K562 (cell line): ENCODE measurements around the gene RDH13. TPM values are rescaled to one million over a fixed set of nuclear protein-coding genes. Genes with fewer than 3 reads are reported as not detected.

ENCODE experiments used
- ATAC-seq: fragments of 200-7000 bp; cut with Tn5 transposase; 3 replicates; pipeline ENCODE4 v1.9.1; 2020; ENCODE audit warnings: moderate library complexity
- BruUV-seq: library from RNA; stranded (reverse); fragments of 400-500 nt; replicated peaks from 2 replicates; lab custom pipeline; 2021; lab: Mats Ljungman, UMichigan
- CTCF ChIA-PET: fragments of 300-600 bp; formaldehyde crosslinking; extraction: SDS; loops from one replicate; lab custom pipeline; 2021; ENCODE audit warnings: low intra/inter-chr PET ratio; lab: Yijun Ruan, JAX
- POLR2A ChIA-PET: fragments of 300-600, 350-650 bp; sonication (Branson Sonifier 250); formaldehyde crosslinking; extraction: SDS; loops from one replicate; lab custom pipeline; 2021; ENCODE audit warnings: antibody characterized with exemption, inconsistent platforms; lab: Yijun Ruan, JAX
- DNase-seq, 4 experiments: peaks; one replicate each; pipeline versions ENCODE4 v3.0.0 to v3.0.0-alpha.2; 2011 to 2018; ENCODE audit warnings: low spot score in 3 of 4, mixed read lengths in 3 of 4; ENCODE audit errors: extremely low read depth in 1 of 4
- FAIRE-seq: peaks from 2 replicates; lab custom pipeline; 2011; peaks lifted over from hg19 to GRCh38; lab: Jason Lieb, UNC
- H2AFZ ChIP-seq: 2 replicates; pipeline ENCODE4 v1.6.0; 2011; ENCODE audit warnings: low read depth, low read length, control low read depth, inconsistent platforms
- H3K27ac ChIP-seq: fragments of 200-600 bp; 3 replicates; pipeline ENCODE4 v1.8.0; 2011; ENCODE audit warnings: low read depth, mild to moderate bottlenecking, control low read depth, inconsistent platforms, low read length, moderate library complexity, mixed read lengths; ENCODE audit errors: extremely low read depth
- H3K27me3 ChIP-seq, 2 experiments: fragments of 300-600 bp in 1 of 2; 2 replicates in 1 of 2; 3 replicates in 1 of 2; pipeline versions ENCODE4 v1.6.0 to v1.8.0; 2011; ENCODE audit warnings: inconsistent platforms in 2 of 2, low read length in 2 of 2, mild to moderate bottlenecking in 1 of 2, mixed read lengths in 1 of 2, moderate library complexity in 1 of 2; ENCODE audit not compliant: control insufficient read depth in 2 of 2, insufficient read depth in 2 of 2
- H3K36me3 ChIP-seq: fragments of 300-600 bp; 3 replicates; pipeline ENCODE4 v1.8.0; 2011; ENCODE audit warnings: mild to moderate bottlenecking, low read length, inconsistent platforms; ENCODE audit not compliant: control insufficient read depth, insufficient read depth
- H3K4me1 ChIP-seq, 2 experiments: fragments of 200-600 bp in 1 of 2; replicated peaks in 1 of 2; 2 replicates in 1 of 2; 3 replicates in 1 of 2; pipeline versions ENCODE4 v1.5.1 to v1.8.0; 2011; ENCODE audit warnings: inconsistent platforms in 2 of 2, low read length in 2 of 2, mild to moderate bottlenecking in 1 of 2, mixed read lengths in 1 of 2, moderate library complexity in 1 of 2; ENCODE audit not compliant: control insufficient read depth in 2 of 2, insufficient read depth in 2 of 2
- H3K4me2 ChIP-seq: 2 replicates; pipeline ENCODE4 v1.6.1; 2011; ENCODE audit warnings: low read length, control low read depth, inconsistent platforms, mixed read lengths; ENCODE audit not compliant: insufficient read depth
- H3K4me3 ChIP-seq: fragments of 200-600 bp; sonication (generic), shearing (Covaris generic); 2 replicates; pipeline ENCODE4 v1.5.1; 2016; ENCODE audit warnings: control low read depth, inconsistent platforms
- H3K79me2 ChIP-seq: fragments of 200-600 bp; 3 replicates; pipeline ENCODE4 v1.8.0; 2011; ENCODE audit warnings: low read length, inconsistent platforms; ENCODE audit not compliant: control insufficient read depth, insufficient read depth
- H3K9ac ChIP-seq, 2 experiments: 2 replicates each; pipeline versions ENCODE4 v1.6.0 to v1.6.1; 2011; ENCODE audit warnings: low read depth in 2 of 2, low read length in 2 of 2, control low read depth in 1 of 2, inconsistent platforms in 1 of 2, mild to moderate bottlenecking in 1 of 2, mixed read lengths in 1 of 2; ENCODE audit not compliant: insufficient read depth in 1 of 2
- H3K9me1 ChIP-seq: one replicate; pipeline ENCODE4 v1.6.0; 2011; ENCODE audit warnings: inconsistent platforms, mild to moderate bottlenecking, low read length, moderate library complexity; ENCODE audit not compliant: control insufficient read depth, insufficient read depth
- H3K9me3 ChIP-seq: replicated peaks from 2 replicates; pipeline ENCODE4 v1.5.1; 2011; ENCODE audit warnings: low read depth, low read length, inconsistent platforms; ENCODE audit not compliant: control insufficient read depth, insufficient read depth
- H4K20me1 ChIP-seq: replicated peaks from 2 replicates; pipeline ENCODE4 v1.6.1; 2011; ENCODE audit warnings: low read length, inconsistent platforms, mixed read lengths; ENCODE audit not compliant: control insufficient read depth, insufficient read depth
- CBX2 ChIP-seq: fragments of 200-600 bp; sonication (generic); IDR thresholded peaks from one replicate; pipeline ENCODE4 v1.6.1; 2012; ENCODE audit warnings: mild to moderate bottlenecking, low read length, inconsistent platforms; ENCODE audit not compliant: insufficient read depth, poor library complexity, severe bottlenecking
- NCOA2 ChIP-seq, 2 experiments: fragments of 450-650 bp; IDR thresholded peaks; 2 replicates each; pipeline ENCODE4 v1.6.1; 2018; ENCODE audit warnings: mild to moderate bottlenecking in 2 of 2, moderate library complexity in 1 of 2; ENCODE audit not compliant: partially characterized antibody in 2 of 2
- POLR2G ChIP-seq: fragments of 200-400 bp; formaldehyde crosslinking; IDR thresholded peaks from 2 replicates; pipeline ENCODE4 v1.6.1; 2017; ENCODE audit warnings: low read depth, mild to moderate bottlenecking, antibody characterized with exemption, low read length, moderate library complexity
- RNF219 ChIP-seq: fragments of 250-450 bp; sonication (Bioruptor Pico); IDR thresholded peaks from 2 replicates; pipeline ENCODE4 v1.5.0; 2022; ENCODE audit warnings: mild to moderate bottlenecking
- SMARCC2 ChIP-seq: fragments of 450-650 bp; IDR thresholded peaks from 2 replicates; pipeline ENCODE4 v1.6.1; 2017; ENCODE audit warnings: antibody characterized with exemption, moderate library complexity, mild to moderate bottlenecking, low read depth
- SUPT5H ChIP-seq: fragments of 450-650 bp; IDR thresholded peaks from 2 replicates; pipeline ENCODE4 v1.6.1; 2016
- ZC3H4 ChIP-seq: sonication (generic); formaldehyde crosslinking; IDR thresholded peaks from 2 replicates; pipeline ENCODE4 v1.9.0; 2021; ENCODE audit warnings: missing genetic modification reagents, borderline replicate concordance
- WGBS: fragments of 100-300 bp; shearing (Covaris generic); methylation state at CpG from one replicate; pipeline ENCODE4 v1.1.6; 2016; ENCODE audit warnings: low coverage, mixed read lengths; ENCODE audit not compliant: insufficient coverage; ENCODE audit errors: missing lambda C conversion rate; 5-methylcytosine and 5-hydroxymethylcytosine counted together
- in situ Hi-C: fragments of 300-500 bp; cut with MboI; formaldehyde crosslinking; loops from 4 replicates; pipeline ENCODE4 v1.15.0; 2018; ENCODE audit warnings: inconsistent platforms, mixed read lengths
- intact Hi-C: fragments of 100-400 bp; cut with micrococcal nuclease; formaldehyde crosslinking; loops from 2 replicates; pipeline ENCODE4 v1.14.2; 2022
- polyA plus RNA-seq, 8 experiments: library from polyadenylated mRNA; depleted of rRNA in 4 of 8; stranded (reverse) in 5 of 8; unstranded in 3 of 8; fragments of >200 nt; fragmentation: Nextera tagmentation in 2 of 8; fragmentation: Illumina TruSeq in 1 of 8; extraction: Ambion mirVana in 2 of 8; extraction: Trizol in 1 of 8; gene quantifications; 2 replicates each; pipeline versions ENCODE4 v1.2.1 to v1.2.3, GENCODE V29; 2011 to 2014; ENCODE audit warnings: inconsistent platforms in 1 of 8, missing spikeins in 1 of 8
- total RNA-seq, 7 experiments: library from RNA; depleted of rRNA in 6 of 7; stranded (reverse); fragments of >200 nt in 6 of 7; fragmentation: Illumina TruSeq in 2 of 7; extraction: Trizol in 2 of 7; gene quantifications; 2 replicates each; pipeline versions ENCODE4 v1.2.1 to v1.2.3, GENCODE V29; 2011 to 2021; ENCODE audit warnings: low replicate concordance in 1 of 7
- TF ChIP-seq, protein P1 (sequence below): fragments of 250-450 bp; sonication (Bioruptor Pico); IDR thresholded peaks from 2 replicates; pipeline ENCODE4 v1.4.0; 2020; ENCODE audit warnings: mild to moderate bottlenecking
- TF ChIP-seq, protein P2 (sequence below): sonication (generic); formaldehyde crosslinking; IDR thresholded peaks from 2 replicates; pipeline ENCODE4 v1.8.1; 2023; ENCODE audit warnings: mild to moderate bottlenecking, missing genetic modification reagents

Gene RDH13
- total and polyA plus RNA-seq, 9 of the 15 experiments (the other 6 are each of a cell fraction or from before 2014, with no cell fraction given): 7.5 to 70.3 (median 39.5) TPM

- FAIRE-seq (no peak), DNase-seq (no peak), ATAC-seq (no peak)
- 87% methylated on average over 27 of the region's 35 CpGs for WGBS
- ChIA-PET POLR2A (interaction anchor here (0.6 to 1.9 kb wide), 5 partner anchors 20 to 876 kb away, joined by 3 to 5 read pairs (median 3); partner anchors contain the start of gene PPP1R12C), CTCF (no interaction called here)
- Histone ChIP-seq H3K9me3 (no peaks in the 10 kb centered on the region), H3K36me3 (peaks cover 30% of the 10 kb centered on the region; the same call in 1 of the 3 replicates), H3K4me2 (no peak overlapping the region), H3K9ac (0 out of 4 replicates have a peak overlapping the region, but pooled peaks of 1 of the 2 experiments have one; percentile 6), H3K9me1 (no peaks in the 10 kb centered on the region), H3K27ac (no peak overlapping the region), H3K4me1 (peaks cover 0 to 56% of the 10 kb centered on the region in 2 experiments; a peak in 3 of 5 replicates), H3K4me3 (no peak overlapping the region), H3K79me2 (no peaks in the 10 kb centered on the region), H4K20me1 (peaks cover 4% of the 10 kb centered on the region; the same call in 1 of the 2 replicates), H2AFZ (no peak overlapping the region), H3K27me3 (no peaks in the 10 kb centered on the region)
- BruUV-seq: no TSS peak
- in situ Hi-C loops (no loop called here), intact Hi-C loops (loop anchor here (10.0 kb wide), 1 partner anchor 329 kb away; no protein-coding TSS in a partner anchor)
- no peak for TF ChIP-seq RNF219
- no peak for TF ChIP-seq ZC3H4 (CRISPR knock-in tag)
- TF ChIP-seq SUPT5H: 0 out of 2 replicates have a peak, but pooled peaks have one; percentile 11
- TF ChIP-seq, protein P1, sequence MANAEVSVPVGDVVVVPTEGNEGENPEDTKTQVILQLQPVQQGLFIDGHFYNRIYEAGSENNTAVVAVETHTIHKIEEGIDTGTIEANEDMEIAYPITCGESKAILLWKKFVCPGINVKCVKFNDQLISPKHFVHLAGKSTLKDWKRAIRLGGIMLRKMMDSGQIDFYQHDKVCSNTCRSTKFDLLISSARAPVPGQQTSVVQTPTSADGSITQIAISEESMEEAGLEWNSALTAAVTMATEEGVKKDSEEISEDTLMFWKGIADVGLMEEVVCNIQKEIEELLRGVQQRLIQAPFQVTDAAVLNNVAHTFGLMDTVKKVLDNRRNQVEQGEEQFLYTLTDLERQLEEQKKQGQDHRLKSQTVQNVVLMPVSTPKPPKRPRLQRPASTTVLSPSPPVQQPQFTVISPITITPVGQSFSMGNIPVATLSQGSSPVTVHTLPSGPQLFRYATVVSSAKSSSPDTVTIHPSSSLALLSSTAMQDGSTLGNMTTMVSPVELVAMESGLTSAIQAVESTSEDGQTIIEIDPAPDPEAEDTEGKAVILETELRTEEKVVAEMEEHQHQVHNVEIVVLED (CRISPR knock-in tag): no peak
- TF ChIP-seq, protein P2, sequence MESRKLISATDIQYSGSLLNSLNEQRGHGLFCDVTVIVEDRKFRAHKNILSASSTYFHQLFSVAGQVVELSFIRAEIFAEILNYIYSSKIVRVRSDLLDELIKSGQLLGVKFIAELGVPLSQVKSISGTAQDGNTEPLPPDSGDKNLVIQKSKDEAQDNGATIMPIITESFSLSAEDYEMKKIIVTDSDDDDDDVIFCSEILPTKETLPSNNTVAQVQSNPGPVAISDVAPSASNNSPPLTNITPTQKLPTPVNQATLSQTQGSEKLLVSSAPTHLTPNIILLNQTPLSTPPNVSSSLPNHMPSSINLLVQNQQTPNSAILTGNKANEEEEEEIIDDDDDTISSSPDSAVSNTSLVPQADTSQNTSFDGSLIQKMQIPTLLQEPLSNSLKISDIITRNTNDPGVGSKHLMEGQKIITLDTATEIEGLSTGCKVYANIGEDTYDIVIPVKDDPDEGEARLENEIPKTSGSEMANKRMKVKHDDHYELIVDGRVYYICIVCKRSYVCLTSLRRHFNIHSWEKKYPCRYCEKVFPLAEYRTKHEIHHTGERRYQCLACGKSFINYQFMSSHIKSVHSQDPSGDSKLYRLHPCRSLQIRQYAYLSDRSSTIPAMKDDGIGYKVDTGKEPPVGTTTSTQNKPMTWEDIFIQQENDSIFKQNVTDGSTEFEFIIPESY (CRISPR knock-in tag): 0 out of 2 replicates have a peak, but pooled peaks have one; percentile 3
- TF ChIP-seq POLR2G: peak; percentile 57; the same call in 1 of the 2 replicates
- no peak for TF ChIP-seq CBX2
- no peak for TF ChIP-seq SMARCC2
- TF ChIP-seq NCOA2 (IDR thresholded peaks at IDR 0.05; ENCODE audit: partially characterized antibody in 2 of 2): no peak
Observed at GRCh38 chr19:55085923-55086715, 23.2 kb upstream of the RDH13 start.
